GM19351 (cell line): ENCODE data around the gene CCDC200.
"Not testable (repeated sequence)": the region's sequence is repeated elsewhere in the genome, so short reads cannot be mapped to it uniquely, and the experiment has no call there.

Experiments
- ATAC-seq: cut with Tn5 transposase; IDR thresholded peaks from one replicate; pipeline ENCODE4 v1.9.1; 2021; ENCODE audit warnings: mild to moderate bottlenecking, moderate library complexity; ENCODE audit not compliant: unreplicated experiment

CCDC200 gene

DNA sequence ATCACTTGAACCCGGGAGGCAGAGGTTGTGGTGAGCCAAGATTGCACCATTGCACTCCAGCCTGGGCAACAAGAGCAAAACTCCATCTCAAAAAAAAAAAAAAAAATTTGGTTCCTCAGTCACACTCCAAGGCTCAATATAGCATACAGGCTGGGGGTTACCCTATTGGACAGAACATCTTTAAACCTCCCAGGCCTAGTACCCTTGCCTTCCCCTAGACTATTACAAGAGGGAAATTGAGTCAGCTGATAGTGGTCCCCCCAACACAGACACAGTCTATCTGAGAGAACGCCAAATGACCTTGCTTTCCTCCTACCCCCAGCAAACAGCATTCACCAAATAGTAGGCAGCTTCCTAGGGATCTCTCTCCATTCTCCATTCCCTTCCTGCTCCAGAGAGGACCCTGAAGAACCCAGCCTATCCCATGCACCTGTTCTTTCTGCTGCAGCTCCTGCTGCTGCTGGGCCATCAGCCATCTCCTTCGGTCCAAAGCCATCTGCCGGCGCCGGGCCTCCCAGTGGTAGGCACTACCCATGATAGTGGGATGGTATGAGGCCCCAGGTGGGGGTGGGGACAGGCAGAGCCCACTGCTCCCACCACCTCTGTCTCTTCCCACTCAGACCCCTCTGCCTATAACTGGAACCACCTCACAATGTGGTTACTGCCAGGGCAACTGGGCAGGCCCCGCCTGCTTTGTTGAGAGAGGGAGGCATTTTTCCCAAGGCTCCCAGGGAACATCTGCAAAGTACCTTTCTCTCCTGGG lies at the start of gene CCDC200:
Gene CCDC200 (minus strand): TSS at position 604 of the 763 bp plus-strand sequence. CDS start 69 bp downstream, at position 535.
- ATAC-seq: not testable (repeated sequence)

DNA sequence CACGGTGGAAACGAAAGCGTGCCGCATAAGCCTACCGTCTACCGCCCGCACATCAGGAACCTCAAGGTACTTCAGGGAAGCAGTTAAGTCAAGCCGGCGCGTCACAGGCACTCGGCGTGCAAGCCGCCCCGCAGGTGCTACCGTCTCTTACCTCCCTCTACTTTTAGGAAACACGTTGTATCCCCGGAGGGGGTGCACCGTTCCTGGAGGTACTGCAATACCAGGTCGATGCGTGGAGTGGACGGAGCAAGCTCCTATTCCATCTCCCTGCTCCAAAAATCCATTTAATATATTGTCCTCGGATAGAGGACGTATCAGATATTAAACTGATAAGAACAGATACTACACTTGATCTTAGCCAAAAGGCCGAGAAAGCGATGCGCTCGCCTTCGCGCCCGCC lies 44.5 kb upstream of the CCDC200 start:
- not testable (repeated sequence) for ATAC-seq

DNA sequence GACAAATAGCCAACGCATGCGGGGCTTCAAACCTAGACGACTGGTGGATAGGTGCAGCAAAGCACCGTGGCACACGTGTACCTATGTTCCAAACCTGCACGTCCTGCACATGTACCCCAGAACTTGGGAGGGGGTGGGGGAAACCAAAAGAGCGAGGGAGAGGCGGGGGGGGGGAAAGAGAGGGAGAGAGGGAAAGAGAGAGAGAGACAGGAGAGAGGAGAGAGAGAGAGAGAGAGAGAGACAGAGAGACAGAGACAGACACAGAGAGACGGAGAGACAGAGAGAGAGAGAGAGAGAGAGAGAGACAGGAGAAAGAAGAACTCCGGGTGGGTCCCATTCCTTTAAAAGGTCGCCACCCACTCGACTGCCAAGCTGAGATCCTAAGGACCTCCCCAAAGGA lies 44.1 kb upstream of the CCDC200 start:
- not testable (repeated sequence) for ATAC-seq

DNA sequence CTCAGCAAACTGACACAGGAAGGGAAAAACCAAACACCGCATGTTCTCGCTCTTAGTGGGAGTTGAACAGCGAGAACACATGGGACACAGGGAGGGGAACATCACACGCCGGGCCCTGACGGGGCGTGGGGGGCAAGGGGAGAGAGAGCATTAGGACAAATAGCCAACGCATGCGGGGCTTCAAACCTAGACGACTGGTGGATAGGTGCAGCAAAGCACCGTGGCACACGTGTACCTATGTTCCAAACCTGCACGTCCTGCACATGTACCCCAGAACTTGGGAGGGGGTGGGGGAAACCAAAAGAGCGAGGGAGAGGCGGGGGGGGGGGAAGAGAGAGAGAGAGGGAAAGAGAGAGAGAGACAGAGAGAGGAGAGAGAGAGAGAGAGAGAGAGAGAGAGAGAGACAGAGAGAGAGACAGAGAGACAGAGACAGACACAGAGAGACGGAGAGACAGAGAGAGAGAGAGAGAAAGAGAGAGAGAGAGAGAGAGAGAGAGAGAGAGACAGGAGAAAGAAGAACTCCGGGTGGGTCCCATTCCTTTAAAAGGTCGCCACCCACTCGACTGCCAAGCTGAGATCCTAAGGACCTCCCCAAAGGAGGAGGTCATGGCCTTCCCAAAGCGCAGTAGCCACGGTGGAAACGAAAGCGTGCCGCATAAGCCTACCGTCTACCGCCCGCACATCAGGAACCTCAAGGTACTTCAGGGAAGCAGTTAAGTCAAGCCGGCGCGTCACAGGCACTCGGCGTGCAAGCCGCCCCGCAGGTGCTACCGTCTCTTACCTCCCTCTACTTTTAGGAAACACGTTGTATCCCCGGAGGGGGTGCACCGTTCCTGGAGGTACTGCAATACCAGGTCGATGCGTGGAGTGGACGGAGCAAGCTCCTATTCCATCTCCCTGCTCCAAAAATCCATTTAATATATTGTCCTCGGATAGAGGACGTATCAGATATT lies 42.4 kb upstream of the CCDC200 start:
- ATAC-seq: not testable (repeated sequence)

DNA sequence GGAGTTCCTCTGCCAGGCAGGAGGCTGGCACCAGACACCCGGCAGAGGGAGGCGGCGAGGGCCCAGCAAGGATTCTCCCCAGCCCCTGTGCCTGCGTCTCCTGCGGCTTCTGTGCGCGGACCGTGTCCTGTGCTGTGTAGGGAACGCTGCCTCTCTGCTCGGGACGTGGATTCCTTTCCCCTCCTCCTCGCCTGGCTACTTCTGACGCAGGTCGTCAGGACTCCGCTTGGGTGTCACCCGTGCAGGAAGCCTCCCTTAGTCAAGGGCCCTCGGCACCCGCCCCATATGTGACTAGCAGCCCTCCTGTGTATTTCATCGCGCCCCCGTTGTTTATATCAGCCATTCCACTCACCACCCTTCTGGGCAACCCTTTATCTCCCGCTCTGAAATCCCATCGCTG lies 18.0 kb upstream of the CCDC200 start:
- ATAC-seq: not testable (repeated sequence)

DNA sequence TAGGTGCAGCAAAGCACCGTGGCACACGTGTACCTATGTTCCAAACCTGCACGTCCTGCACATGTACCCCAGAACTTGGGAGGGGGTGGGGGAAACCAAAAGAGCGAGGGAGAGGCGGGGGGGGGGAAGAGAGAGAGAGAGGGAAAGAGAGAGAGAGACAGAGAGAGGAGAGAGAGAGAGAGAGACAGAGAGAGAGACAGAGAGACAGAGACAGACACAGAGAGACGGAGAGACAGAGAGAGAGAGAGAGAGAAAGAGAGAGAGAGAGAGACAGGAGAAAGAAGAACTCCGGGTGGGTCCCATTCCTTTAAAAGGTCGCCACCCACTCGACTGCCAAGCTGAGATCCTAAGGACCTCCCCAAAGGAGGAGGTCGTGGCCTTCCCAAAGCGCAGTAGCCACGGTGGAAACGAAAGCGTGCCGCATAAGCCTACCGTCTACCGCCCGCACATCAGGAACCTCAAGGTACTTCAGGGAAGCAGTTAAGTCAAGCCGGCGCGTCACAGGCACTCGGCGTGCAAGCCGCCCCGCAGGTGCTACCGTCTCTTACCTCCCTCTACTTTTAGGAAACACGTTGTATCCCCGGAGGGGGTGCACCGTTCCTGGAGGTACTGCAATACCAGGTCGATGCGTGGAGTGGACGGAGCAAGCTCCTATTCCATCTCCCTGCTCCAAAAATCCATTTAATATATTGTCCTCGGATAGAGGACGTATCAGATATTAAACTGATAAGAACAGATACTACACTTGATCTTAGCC lies 12.4 kb upstream of the CCDC200 start:
- not testable (repeated sequence) for ATAC-seq

DNA sequence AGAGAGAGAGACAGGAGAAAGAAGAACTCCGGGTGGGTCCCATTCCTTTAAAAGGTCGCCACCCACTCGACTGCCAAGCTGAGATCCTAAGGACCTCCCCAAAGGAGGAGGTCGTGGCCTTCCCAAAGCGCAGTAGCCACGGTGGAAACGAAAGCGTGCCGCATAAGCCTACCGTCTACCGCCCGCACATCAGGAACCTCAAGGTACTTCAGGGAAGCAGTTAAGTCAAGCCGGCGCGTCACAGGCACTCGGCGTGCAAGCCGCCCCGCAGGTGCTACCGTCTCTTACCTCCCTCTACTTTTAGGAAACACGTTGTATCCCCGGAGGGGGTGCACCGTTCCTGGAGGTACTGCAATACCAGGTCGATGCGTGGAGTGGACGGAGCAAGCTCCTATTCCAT lies 11.2 kb upstream of the CCDC200 start:
- not testable (repeated sequence) for ATAC-seq

DNA sequence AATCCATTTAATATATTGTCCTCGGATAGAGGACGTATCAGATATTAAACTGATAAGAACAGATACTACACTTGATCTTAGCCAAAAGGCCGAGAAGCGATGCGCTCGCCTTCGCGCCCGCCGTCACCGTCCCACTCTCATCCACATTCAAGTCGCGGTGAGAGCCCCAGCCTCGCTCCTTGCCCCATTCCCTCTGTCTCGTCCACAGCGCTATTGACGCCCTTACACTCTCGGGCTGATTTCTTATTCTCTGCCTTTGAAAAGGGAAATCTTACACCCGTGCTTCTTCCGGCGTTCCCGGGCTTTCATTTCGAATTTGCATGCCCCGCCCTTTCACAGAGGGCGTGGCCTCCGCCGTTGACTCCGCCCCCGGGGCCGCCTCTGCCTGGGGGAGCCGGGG lies 5.5 kb upstream of the CCDC200 start, which contains the start of gene RNU2-1:
Gene RNU2-1 (minus strand): TSS at position 101 of the 400 bp plus-strand sequence.
- not testable (repeated sequence) for ATAC-seq

DNA sequence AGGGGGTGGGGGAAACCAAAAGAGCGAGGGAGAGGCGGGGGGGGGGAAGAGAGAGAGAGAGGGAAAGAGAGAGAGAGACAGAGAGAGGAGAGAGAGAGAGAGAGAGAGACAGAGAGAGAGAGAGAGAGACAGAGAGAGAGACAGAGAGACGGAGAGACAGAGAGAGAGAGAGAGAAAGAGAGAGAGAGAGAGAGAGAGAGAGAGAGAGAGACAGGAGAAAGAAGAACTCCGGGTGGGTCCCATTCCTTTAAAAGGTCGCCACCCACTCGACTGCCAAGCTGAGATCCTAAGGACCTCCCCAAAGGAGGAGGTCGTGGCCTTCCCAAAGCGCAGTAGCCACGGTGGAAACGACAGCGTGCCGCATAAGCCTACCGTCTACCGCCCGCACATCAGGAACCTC lies 4.8 kb upstream of the CCDC200 start:
- not testable (repeated sequence) for ATAC-seq

DNA sequence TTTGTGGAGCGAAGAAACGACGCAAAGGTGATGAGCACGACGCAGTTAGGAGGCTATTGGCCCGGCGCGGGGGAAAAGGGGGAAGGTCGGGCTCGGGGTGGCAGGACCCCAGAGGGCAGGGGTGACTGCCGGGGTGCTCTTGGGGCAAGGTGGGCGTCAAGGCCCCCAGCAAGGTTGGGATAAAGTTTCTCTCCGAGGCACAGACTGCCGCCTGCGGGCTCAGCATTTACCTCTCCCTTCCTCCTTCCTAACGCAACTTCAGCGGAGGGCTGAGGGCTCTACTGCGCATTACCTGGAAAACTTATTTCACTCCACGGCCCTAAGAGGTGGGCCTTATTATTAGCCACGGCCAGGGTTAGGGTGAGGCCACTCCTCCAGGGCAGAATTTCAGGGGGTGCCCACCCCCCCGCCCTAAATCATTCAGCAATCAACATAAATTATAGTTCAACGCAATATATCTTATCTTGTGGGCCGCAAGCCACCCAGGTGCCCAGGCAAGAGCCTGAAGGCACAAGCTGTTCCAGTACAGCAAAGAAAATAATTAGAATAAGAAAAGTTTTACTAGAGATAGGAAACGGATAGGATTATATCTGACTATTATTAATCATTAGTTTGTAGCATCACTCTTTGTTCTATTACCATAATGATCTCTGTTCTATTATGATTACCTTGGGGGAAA lies 3.7 kb upstream of the CCDC200 start:
- not testable (repeated sequence) for ATAC-seq

DNA sequence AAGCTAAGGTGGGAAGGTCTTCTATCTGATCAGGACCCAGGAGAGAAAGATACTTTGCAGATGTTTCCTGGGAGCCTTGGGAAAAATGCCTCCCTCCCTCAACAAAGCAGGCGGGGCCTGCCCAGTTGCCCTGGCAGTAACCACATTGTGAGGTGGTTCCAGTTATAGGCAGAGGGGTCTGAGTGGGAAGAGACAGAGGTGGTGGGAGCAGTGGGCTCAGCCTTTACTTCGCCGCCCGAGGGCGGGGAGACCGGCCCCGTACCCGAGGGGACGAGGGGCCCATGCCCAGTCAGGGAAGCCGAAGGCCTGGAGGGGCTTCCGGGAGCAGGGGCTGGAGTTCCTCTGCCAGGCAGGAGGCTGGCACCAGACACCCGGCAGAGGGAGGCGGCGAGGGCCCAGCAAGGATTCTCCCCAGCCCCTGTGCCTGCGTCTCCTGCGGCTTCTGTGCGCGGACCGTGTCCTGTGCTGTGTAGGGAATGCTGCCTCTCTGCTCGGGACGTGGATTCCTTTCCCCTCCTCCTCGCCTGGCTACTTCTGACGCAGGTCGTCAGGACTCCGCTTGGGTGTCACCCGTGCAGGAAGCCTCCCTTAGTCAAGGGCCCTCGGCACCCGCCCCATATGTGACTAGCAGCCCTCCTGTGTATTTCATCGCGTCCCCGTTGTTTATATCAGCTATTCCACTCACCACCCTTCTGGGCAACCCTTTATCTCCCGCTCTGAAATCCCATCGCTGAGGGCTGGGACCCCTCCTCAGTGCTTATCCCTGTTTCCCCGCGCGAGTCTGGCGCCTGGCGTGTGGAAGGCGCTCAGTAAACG lies 3.0 kb upstream of the CCDC200 start:
- not testable (repeated sequence) for ATAC-seq

DNA sequence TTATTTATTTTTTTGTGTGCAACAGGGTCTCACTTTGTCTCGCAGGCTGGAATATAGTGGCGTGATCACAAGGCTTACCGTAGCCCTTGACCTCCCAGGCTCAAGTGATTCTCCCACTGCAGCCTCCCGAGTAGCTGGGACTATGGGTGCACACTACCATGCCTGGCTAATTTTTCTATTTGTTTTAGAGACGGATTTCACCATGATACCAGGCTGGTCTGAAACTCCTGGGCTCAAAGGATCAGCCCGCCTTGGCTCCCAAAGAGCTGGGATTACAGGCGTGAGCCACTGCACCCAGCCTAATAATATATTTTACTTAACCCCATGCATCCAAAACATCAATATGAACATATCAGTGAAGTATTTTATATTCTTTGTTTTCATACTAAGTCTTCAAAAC lies 2.0 kb downstream of the CCDC200 start:
- ATAC-seq: no peak

DNA sequence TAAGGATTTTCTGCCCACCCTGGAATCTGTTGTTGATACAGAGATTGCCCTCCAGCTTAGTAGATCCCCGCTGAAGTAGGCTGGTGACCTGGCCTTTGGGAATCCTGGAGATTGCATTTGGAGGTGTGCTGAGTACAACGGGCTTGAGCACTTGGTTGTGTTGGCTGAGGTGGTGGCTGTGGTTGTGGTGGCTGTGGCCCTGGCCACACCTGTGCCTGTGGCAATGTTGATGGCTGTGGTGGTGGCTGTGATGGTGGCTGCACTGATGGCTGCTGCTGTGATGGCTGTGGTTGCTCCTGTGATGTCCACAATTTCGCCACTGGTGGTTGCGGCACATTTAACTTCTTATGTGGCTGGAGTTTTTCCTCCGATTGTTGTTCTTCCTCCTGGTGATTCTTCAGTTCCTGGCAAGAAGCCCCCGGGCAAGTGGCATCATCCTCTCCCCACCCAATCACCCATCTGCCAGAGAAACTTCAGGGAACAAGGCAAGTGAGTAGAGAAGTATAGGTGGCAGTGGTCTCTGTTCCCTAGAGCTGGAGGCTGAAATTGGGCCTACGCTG lies 4.2 kb downstream of the CCDC200 start:
- no peak for ATAC-seq

DNA sequence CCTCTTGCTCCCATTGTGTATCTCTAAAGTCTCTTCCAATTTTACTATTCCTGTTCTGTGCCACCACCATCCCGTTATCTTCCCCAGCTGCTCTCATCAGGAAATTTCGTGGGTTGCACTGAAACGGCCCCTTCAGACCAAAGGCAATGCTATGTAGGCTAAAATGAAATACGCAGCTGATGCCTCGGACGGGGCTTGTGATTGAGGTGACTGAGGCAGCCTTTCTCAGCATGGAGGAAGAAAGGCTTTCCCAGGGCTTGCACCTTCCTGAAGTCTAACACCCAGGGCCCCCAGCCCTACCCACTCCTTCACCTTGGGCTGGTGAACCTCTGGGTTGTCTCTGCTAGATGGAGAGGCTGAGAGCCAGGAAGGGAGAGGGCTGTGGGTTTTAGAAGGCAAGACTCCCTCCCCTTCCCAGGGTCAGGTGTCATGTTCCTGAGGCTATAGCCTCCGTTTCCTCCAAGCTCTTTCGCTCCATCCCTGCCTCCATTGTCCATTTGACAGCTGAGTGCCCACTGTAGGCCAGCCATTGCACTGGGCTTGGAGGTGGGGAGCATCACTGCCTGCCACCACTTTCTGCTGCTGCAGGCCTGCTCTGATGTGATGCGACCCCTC lies 7.8 kb downstream of the CCDC200 start:
- ATAC-seq: no peak

DNA sequence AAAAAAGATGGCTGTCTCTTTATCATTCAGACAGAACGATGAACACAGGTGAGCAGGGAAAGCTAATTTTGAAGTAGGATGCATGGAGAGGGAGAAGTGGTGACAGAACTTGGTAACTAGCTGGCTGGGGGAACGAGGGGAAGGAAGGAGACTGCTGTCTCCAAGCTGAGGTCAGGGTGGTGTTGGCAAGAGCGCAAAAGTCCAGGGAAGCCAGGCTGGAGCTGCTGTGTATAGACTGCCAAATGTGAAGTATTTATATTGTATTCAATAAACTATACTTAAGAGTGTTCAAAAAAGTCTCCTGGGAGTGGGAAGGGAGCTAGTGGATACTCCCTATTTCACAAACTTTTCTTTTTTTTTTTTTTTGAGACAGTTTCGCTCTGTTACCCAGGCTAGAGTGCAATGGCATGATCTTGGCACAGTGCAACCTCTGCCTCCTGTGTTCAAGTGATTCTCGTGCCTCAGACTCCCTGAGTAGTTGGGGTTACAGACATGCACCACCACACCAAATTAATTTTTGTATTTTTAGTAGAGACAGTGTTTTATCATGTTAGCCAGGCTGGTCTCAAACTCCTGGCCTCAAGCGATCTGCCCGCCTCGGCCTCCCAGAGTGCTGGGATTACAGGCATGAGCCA lies 8.6 kb downstream of the CCDC200 start:
- no peak for ATAC-seq

DNA sequence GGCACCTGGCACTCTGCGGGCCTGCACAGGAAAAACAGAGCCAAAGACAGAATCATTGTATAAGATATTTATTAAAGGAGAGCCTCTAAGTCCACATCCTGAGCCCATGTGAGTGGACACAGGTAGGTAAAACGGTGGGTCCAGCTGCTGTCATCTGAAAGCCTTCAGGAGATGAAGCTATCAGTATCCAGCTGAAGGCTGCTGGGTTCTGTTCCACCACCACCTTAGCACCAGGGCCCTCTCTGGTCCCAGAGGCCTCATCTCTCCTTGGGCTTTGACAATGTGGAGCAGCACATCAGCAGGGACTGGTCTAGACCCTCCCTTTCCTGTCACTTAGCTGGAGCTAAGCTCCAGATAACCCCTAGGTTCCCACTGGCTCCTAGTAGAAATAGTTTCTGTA lies 9.4 kb downstream of the CCDC200 start:
- ATAC-seq: no peak

DNA sequence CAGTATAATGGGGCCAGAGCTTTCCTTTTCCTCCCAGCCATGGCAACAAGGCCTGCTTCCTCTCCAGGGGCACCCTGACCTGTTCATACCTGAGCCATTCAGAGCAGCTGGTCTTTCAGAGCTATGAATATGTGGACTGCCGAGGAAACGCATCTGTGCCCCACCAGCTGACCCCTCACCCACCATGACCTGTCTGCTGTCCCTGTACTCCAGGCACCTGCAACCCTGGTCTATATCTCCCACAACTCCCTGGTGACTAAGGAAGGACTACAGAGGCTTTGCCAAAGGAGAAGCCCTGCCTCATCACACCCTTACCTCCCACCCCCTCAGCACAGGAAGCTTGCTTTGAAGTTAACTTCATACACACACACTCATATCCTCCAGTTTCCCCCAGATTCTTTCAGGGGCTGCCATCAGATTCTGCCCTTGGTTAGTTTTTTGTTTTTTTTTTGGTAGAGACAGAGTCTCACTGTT lies 10.8 kb downstream of the CCDC200 start:
- ATAC-seq: no peak
